Anterior cingulate cortex (tissue), 58 donors: ENCODE results near the gene NTRK1.

Experiments used
- DNase-seq, 58 donors: peaks; one replicate each; lab custom pipeline; 2025; lab: John Stamatoyannopoulos, UW

NTRK1 gene

DNA sequence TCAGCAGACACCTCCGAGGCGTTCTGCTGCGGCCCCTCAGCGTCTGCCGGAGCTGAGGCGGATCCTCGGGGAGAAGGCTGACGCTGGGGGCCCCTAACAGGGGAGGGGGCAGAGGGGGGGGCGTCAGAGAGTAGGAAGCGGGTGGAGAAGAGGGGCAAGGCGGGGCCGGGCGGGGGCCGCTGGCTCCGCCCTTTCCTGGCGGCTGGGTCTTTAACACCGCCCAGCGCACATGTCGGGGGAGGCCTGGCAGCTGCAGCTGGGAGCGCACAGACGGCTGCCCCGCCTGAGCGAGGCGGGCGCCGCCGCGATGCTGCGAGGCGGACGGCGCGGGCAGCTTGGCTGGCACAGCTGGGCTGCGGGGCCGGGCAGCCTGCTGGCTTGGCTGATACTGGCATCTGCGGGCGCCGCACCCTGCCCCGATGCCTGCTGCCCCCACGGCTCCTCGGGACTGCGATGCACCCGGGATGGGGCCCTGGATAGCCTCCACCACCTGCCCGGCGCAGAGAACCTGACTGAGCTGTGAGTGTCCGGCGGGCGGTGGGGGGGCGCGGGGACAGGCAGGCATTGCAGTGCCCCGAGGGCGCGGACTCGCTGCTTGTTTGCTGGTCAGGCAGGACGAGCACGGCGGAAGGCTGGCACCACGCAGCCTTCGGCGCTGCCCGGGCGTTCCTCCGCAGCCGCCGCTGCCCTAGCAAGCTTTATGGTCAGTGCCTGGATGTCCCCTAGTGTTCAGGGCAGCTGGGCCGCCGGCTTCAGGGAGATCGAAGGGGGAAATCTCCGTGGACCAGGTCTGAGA, at the start of gene NTRK1:
NTRK1 (plus strand) TSS at position 238 of the 796 bp plus-strand sequence; CDS start at position 308, 70 bp downstream.
- peak in 13 of 58 donors; percentile 9 to 52 (median 18) for DNase-seq

DNA sequence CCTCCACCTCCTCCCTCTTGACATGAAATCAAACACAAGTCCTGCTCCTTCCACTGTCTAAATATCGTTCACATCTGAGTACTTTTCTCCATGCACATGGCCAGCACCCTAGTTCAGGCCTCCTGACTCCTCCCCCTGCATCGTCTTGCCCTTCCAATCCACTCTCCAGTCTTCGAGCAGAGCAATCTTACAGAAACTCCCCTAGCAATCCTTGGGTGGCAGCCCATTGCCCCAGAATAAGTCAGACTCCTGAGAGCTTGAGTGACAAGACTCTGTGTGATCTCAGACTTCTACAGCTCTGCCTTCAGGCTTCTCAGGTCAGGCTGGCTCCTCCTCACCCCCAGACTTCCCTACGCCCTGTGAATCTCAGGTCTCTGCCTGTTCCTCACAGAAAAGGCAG, 49.5 kb upstream of the NTRK1 start:
- DNase-seq, result no peak

DNA sequence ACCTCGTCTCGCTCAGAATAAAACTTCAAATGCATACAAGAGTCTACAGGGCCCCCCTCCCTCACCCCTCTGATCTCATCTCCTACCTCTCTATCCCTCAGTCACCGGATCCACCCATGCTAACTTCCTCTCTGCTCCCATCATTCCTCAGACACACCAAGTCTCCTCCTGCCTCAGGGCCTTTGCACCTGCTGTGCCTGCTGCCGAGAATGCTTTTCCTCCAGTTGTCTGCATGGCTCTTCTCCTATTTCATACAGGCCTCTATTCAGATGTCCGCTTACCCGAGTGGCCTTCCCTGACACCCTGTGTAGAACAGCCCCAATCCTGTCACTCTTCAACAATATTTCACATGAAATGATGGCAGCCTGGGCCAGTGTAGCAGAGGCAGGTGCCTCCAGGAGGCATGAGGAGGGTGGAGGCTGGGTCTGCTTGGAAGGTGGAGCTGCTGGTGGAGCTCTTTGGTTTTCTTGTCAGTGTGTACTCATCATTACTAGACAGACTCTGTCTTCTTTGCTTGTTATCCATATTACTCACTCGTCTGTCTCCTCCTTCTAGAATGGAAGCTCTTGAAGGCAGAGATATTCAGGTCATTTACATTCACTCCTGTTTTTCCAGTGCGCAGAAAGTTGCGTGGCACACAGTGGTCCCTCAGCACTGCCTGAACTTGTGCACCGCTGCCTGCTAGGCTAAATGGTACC, 48.2 kb upstream of the NTRK1 start:
- no peak for DNase-seq

DNA sequence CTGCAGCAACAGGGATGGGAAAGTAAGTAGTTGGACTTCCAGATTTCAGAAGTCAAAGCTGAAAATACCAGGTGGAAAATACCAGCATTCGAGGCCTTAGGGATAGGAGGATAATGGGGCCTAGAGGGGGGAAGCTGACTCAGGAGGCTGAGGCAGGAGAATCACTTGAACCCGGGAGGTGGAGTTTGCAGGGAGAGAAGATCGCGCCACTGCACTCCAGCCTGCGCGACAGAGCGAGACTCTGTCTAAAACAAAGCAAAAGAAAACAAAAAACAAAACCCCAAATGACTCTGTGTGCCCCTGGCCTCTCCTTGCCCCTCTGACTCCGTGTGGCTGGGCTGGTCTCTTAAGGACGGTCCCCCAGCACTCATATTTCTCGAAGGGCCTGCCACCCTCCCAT, 47.4 kb upstream of the NTRK1 start:
- DNase-seq, result no peak

DNA sequence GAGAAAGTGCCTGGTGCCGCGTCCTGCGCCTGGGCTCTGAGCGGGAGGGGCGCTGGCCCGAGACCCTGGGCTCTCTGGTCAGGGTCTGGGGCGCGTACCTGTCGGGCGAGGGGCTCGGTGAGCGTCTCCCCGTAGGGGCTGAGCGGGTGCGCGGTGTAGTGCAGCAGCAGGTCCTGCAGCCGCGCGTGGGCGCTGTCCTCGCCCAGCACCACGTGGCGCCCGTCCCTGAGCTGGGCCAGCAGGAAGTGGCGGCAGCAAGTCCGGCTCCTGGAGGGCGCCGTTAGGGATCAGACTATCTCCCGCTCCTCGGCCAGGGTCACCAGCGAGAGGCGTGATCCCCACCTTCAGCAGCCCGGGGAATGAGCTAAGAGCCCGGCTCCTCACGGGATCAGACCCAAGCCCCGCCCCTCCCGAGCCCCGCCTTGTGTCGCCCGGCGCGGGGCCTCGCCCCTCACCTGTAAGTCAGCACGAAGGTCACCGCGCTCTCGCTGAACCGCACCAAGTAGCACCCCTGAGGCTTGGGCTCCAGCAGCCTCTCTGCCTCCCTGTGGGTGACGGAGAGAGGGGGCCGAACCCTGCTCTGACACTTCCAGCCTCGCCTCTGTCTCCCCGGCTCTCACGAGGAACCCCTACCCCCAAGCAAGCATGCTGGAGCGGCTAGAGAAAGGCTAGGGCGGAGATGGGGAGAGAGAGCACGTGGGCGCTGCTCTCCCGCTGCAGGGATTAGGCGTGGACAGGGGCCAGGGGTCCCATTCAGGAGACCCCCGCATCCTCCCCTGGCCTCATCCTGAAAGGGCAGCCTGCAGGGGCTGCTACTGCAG, 46.7 kb upstream of the NTRK1 start:
- DNase-seq, result peak in 39 of 58 donors; percentile 4 to 67 (median 31)

DNA sequence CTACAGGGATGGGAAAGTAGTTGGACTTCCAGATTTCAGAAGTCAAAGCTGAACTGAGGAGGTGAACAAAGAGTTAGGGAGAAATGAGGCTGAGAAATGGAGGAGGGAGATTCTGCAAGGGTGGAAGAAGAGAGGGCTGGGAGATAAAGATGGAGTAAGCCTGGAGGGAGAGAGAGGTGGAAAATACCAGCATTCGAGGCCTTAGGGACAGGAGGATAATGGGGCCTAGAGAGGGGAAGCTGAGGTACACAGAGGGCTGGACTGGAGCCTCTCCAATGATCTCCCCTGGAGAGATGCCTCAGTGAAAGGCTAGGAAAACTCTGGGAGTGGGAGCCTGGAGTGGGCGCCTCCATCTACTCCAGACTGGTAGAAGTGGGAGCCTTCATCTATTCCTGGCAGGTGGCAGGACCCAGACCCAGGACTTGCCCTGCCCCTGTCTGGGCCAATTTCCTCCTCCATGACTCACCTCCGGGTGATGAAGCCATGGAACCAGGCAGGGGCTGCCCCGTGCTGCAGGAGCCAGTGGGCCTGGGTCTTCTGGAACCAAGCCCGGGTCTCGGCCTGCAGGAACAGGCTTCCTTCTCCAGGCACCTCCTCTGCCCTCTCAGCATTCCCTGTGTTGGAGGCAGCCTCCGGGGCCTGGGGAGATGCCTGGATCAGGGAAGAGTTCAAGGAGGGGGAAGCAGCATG, 45.9 kb upstream of the NTRK1 start:
- no peak for DNase-seq

DNA sequence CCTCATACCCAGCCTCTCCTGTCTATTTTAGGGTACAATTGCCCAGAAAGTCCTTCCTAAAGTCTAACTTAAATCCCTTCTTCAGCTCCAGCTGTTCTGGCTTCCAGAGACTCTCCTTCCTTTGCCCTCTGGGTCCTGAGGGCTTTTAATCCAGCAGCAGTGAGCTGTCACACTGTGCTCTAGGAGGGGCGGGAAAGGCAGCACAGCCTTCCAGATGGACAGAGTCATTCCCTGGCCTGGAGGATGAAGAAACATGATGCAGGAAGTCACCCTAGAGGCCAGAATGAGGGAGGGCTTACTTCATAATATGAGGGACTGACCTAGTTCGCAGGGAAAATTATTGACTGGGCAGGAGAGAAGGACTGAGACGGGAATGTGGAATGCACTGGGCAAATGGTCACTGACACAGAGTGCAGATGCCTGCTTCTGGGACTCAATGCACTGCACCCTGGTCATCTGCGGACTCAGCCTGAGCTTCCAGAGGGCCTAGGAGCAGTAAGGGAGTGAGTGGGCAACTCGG, 45.3 kb upstream of the NTRK1 start:
- no peak for DNase-seq

DNA sequence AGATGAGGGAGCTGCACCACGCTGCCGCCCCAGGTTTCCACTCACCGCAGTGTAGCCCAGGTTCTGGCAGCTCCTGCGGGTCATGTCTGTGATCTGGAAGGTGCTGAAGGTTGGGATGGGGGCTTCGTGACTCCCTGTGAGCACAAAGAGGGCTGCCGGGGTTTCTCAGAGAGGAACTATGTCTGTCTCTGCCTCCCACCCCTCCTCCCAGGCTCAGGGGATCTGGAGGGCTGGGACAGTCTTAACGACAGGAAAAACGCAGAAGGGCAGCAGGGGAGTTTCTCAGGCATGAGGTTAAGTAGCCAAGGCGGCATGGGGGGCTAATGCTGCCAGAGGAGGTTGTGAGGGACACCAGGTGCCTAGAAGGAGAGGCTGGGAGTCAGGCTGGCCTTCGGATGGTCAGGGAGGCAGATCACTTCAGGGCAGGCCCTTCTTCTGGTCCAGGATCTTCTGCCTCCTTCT, 44.7 kb upstream of the NTRK1 start:
- no peak for DNase-seq

DNA sequence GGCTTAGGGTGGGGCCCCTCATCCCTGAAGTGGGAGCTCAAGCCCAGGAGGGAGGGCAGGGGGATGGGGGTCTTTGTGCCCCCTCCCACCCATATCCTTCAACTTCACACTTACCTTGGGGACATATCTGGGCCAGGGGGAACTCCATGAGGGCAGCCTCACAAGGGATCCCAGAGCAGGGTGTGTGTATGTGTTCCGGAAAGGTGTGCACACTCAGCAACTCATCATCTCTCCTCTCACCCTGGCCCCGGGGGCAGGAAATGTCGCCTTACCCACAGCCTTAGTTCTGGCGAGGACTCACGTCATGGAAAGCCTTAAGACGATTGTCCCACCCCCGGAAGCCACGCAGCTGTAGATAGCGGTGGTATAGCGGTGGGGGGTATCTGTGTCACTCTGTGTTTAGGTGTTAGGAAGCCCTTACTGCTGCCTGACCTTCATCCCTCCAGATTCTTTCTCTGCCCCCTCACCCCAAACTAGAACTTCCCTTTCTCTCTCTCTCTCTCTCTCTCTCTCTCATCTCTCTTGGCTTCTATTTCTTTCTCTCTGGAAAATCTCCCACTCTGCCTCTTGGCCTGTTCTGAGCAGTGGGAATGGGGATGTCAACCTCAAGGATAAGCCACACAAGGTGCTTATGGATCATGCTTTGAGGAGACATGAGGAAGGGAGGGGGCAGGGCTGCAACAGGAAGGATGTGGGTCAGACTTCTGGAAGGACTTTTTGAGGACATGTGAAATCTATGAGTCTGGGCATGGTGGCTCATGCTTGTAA, 43.9 kb upstream of the NTRK1 start, which contains the start of gene SH2D2A:
SH2D2A (minus strand) TSS at position 288 of the 768 bp plus-strand sequence; CDS start at position 148, 140 bp downstream.
- DNase-seq, result peak in 1 of 58 donors; percentile 13

DNA sequence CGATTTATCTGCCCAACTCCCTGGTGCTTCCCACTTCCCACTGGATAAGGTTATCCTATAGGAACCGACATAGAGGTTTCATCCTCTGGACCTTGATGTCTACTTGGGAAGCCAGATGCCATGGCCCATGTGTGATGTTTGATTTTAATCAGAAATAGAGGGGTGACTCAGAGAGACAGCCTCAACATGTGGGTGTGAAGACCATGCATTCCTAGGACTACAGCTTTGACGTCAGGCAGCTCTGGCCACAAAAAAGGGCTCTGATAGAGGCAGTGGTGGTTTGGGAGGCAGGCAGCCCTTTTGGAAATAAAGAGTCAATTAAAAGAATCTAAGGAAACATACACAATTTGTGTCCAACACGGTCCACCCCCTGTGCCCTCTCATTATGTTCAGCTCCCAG, 38.9 kb upstream of the NTRK1 start:
- no peak for DNase-seq

DNA sequence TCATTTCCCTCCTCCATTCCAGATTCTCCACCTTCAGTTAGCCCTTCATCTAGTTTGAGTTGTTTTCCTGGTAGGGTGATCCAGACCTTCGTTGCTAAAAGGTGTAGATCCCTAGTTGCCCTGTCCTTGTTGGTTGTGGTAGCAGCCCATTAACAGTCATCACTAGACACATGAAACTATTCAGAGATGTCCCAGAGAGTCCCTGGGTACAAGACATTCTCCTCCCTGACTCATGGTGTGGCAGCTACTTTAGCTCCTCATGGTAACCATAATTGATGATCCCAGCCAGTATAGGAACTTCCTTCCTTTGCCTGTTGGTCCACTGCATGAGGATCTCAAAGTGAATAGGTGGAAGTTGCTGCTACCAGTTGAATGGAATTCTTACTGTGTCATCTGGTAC, 38.0 kb upstream of the NTRK1 start:
- DNase-seq, result no peak

DNA sequence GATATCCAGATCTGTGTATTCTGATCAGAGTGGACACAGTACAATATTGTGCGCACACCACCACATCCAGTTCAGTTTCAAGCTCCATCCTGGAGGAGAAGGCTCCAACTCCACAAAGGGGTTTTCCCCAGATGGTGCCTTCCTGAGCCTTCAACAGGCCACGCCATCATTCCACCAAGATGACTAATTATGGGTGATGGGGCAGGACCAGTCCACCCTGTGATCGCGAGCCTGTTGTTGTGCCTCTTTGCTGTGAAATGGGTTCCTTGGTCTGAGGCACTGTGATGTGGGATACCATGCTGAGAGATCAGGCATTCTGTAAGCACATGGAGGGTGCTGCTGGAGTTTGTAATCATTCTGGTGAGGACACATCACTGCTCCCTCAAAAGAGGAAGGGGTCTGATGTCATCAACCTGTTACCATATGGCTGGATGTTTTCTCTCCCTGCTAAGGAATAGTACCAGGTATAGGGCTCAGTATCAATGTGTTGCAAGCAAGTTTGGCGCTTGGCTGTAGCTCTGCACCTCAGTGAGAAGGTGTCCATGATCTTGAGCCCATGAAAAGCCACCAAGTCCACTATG, 37.4 kb upstream of the NTRK1 start:
- no peak for DNase-seq

DNA sequence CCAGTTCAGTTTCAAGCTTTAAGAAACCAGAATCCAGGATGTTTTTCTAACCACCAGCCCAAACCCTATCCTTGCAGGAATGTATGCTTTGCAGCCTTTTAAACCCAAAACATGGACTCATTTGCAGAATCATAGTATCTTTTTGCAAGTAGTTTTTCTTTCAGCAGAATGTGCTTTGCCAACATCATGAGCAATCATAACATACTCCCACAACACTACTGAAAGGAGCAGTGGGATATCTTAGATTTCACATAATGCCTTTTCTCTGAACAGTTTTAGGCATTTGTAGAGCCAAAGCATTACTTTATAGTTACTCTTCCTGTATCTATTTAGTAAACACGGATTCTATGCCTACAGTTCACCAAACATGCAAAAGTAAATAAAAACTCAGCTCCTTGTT, 34.0 kb upstream of the NTRK1 start:
- no peak for DNase-seq

DNA sequence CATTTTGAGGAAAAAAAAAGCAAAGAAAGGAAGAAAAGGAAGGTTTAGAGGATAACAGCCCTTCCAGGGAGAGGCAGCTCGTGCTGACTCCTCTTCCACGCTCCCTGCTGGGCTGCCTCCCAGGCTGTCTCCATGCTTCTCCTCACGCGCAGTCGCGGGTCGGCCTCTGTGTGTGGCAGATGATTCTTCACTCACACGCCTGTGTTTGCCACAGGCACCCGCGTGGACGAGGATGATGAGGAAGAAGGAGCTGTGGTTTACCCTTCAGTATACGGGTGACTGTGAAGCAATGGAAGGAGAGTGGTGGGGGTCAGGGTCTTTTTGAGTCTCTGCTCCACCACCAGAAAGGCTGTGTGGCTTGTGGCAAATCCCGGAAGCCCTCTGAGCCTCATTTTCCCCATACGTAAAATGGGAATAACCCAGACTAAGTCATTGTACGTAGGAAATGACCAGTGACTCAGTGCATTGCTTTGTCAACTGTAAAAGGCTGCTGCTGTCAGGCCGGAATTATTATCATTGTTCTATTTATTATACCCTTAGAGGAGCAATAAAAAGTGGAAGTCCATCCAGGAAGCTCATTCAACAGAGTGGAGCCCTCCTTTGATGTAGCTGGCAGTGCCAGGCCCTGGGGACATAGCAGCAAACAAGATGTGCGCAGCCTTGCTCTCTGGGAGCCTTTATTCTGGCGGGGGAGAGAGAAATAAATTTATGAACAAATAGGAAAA, 32.1 kb upstream of the NTRK1 start:
- no peak for DNase-seq

DNA sequence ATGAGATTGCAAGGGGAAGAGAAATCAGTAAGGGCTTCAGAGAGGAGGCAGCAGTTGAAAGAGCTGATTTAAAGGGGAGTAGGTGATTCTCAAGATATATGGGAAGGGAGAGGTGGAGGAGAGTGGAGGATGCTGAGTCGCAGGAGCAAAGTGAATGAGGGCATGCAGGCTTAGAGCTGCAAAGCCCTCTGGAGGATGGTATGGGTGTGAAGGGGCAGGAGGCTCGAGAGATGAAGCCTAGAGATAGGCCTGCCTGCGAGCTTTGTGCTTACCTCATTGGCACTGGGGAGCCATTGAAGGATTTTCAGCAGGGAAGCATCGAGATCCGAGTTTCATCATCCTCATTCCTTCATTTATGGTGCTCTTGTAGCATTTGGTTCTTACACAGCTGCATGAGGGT, 28.2 kb upstream of the NTRK1 start:
- no peak for DNase-seq

DNA sequence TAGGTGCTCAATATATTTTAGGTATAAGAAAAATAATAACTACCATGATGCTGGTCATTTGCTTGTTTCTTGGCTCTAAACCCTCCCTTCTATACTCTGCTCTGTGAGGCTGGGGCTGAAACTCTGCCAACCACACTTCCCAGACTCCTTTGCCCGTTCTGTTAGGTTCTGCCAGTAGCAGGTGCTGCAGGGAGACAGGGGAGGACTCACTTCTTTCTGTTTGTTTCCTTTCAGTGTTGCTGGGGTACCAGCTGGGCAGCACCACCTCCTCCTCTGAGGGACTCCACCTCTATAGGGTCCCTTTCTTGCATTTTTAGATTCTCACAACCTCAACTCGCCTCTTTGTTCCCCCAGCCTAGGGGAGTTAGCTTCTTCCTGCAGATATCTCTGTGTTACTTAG, 27.1 kb upstream of the NTRK1 start:
- DNase-seq, result no peak

DNA sequence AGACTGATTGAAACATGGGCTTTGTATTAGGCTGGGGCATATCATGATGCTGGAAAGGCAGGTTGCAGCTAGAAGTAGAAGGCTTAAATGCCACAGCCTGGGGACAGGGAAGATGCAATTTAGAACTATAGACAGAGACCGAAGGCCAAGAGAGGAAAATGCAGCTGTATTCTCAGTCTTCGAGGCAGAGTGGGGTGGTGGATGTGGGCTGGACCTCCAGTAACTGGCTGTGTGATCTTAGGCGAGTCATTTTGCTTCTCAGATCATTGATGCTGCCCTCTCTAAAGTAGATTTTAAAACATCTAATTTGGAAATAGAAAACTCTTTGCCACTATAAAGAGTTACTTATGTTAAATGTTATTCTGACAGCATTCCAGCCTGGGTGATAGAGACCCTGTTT, 26.3 kb upstream of the NTRK1 start:
- DNase-seq, result no peak

DNA sequence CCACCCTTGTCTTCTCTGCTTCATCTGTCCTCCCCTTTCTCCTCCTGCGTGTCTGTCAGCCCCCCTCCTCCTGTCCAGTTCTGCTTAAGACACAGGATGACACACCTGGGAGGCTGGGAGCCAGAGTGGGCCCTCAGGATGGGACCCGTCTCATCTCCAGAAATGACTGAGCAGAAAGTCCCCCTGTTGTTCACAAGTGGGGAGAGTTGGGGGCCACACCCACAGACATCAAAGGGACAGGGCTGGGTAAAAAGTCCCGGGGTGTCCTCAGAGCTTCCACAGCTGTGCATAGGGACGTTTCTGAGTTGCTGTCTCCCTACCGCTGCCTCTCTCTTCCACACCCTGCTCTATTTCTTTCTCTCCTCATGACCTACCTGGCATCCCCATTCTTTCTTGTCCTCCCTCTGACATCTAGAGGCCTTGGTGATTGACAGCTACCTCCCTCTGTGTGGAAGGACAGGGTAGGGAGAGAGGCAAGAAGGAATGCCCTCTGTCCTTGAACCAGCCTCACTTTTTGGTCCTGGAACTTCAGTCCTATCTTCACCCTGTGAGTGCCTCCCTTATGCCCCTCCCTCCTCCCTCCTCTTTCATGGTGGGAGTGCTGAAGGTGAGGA, 24.5 kb upstream of the NTRK1 start:
- DNase-seq, result no peak
